ENCODE measurements around the gene NR1H4.

Gene NR1H4

GRCh38 chr12:100484891-100485471, 11.3 kb downstream of the NR1H4 start:
- ATAC-seq (ENCODE audit: low read depth) (no peak), DNase-seq (ENCODE audit: low spot score) (no peak)
- H3K9me3 ChIP-seq (ENCODE audit: severe bottlenecking): no peaks in the 10 kb centered on the region
- no peaks in the 10 kb centered on the region for H3K27me3 ChIP-seq (ENCODE audit: insufficient read depth, poor library complexity, severe bottlenecking)
- TF ChIP-seq CTCF (IDR thresholded peaks at IDR 0.05; ENCODE audit: poor library complexity, severe bottlenecking): no peak
- no peak overlapping the region for H3K4me3 ChIP-seq (ENCODE audit: severe bottlenecking)
- no peak overlapping the region for H3K27ac ChIP-seq (ENCODE audit: poor library complexity, severe bottlenecking)
- H3K36me3 ChIP-seq (ENCODE audit: low read depth): no peaks in the 10 kb centered on the region
- no peaks in the 10 kb centered on the region for H3K4me1 ChIP-seq (ENCODE audit: insufficient read depth, poor library complexity, severe bottlenecking)

GRCh38 chr12:100485983-100486382, 12.3 kb downstream of the NR1H4 start:
- H3K4me1 ChIP-seq (ENCODE audit: insufficient read depth, poor library complexity, severe bottlenecking): no peaks in the 10 kb centered on the region
- no peaks in the 10 kb centered on the region for H3K9me3 ChIP-seq (ENCODE audit: severe bottlenecking)
- H3K36me3 ChIP-seq (ENCODE audit: low read depth): no peaks in the 10 kb centered on the region
- DNase-seq (ENCODE audit: low spot score) (no peak), ATAC-seq (ENCODE audit: low read depth) (no peak)
- H3K27me3 ChIP-seq (ENCODE audit: insufficient read depth, poor library complexity, severe bottlenecking): no peaks in the 10 kb centered on the region
- H3K27ac ChIP-seq (ENCODE audit: poor library complexity, severe bottlenecking): no peak overlapping the region
- no peak for TF ChIP-seq CTCF (IDR thresholded peaks at IDR 0.05; ENCODE audit: poor library complexity, severe bottlenecking)
- no peak overlapping the region for H3K4me3 ChIP-seq (ENCODE audit: severe bottlenecking)

GRCh38 chr12:100489251-100489820, 15.7 kb downstream of the NR1H4 start:
- TF ChIP-seq CTCF (IDR thresholded peaks at IDR 0.05; ENCODE audit: poor library complexity, severe bottlenecking): no peak
- H3K27me3 ChIP-seq (ENCODE audit: insufficient read depth, poor library complexity, severe bottlenecking): no peaks in the 10 kb centered on the region
- DNase-seq (ENCODE audit: low spot score) (no peak), ATAC-seq (ENCODE audit: low read depth) (no peak)
- H3K27ac ChIP-seq (ENCODE audit: poor library complexity, severe bottlenecking): no peak overlapping the region
- no peaks in the 10 kb centered on the region for H3K9me3 ChIP-seq (ENCODE audit: severe bottlenecking)
- no peaks in the 10 kb centered on the region for H3K36me3 ChIP-seq (ENCODE audit: low read depth)
- H3K4me3 ChIP-seq (ENCODE audit: severe bottlenecking): no peak overlapping the region
- H3K4me1 ChIP-seq (ENCODE audit: insufficient read depth, poor library complexity, severe bottlenecking): peaks cover 15% of the 10 kb centered on the region

- Histone ChIP-seq H3K9me3 (ENCODE audit: severe bottlenecking) (no peaks in the 10 kb centered on the region), H3K27ac (ENCODE audit: poor library complexity, severe bottlenecking) (no peak overlapping the region), H3K27me3 (ENCODE audit: insufficient read depth, poor library complexity, severe bottlenecking) (no peaks in the 10 kb centered on the region), H3K4me3 (ENCODE audit: severe bottlenecking) (no peak overlapping the region), H3K36me3 (ENCODE audit: low read depth) (no peaks in the 10 kb centered on the region), H3K4me1 (ENCODE audit: insufficient read depth, poor library complexity, severe bottlenecking) (peaks cover 15% of the 10 kb centered on the region)
- no peak for TF ChIP-seq CTCF (IDR thresholded peaks at IDR 0.05; ENCODE audit: poor library complexity, severe bottlenecking)
- no peak for DNase-seq (ENCODE audit: low spot score)
- no peak for ATAC-seq (ENCODE audit: low read depth)
These were observed 16.4 kb downstream of the NR1H4 start for GRCh38 chr12:100490056-100490455.

GRCh38 chr12:100491104-100491503, 17.4 kb downstream of the NR1H4 start:
- Histone ChIP-seq H3K27me3 (ENCODE audit: insufficient read depth, poor library complexity, severe bottlenecking) (no peaks in the 10 kb centered on the region), H3K36me3 (ENCODE audit: low read depth) (no peaks in the 10 kb centered on the region), H3K9me3 (ENCODE audit: severe bottlenecking) (no peaks in the 10 kb centered on the region), H3K4me1 (ENCODE audit: insufficient read depth, poor library complexity, severe bottlenecking) (peaks cover 15% of the 10 kb centered on the region), H3K4me3 (ENCODE audit: severe bottlenecking) (no peak overlapping the region), H3K27ac (ENCODE audit: poor library complexity, severe bottlenecking) (no peak overlapping the region)
- ATAC-seq (ENCODE audit: low read depth): no peak
- DNase-seq (ENCODE audit: low spot score): no peak
- no peak for TF ChIP-seq CTCF (IDR thresholded peaks at IDR 0.05; ENCODE audit: poor library complexity, severe bottlenecking)

Measured in RWPE2 (cell line).